Stimulated activated CD8-positive, alpha-beta memory T cell treated with anti-CD3 and anti-CD28 coated beads, Interleukin-4, amount 100 ng/mL, for 1 hour (primary cell): ENCODE data around the gene MAP4K2.
"Not testable (repeated sequence)": the region's sequence is repeated elsewhere in the genome, so short reads cannot be mapped to it uniquely, and the experiment has no call there.

Experiments used
- DNase-seq, 2 donors: peaks; one replicate each; pipeline ENCODE4 v3.0.0-alpha.2; 2020; ENCODE audit warnings: low read depth in 2 of 2, low spot score in 1 of 2

The MAP4K2 gene

DNA sequence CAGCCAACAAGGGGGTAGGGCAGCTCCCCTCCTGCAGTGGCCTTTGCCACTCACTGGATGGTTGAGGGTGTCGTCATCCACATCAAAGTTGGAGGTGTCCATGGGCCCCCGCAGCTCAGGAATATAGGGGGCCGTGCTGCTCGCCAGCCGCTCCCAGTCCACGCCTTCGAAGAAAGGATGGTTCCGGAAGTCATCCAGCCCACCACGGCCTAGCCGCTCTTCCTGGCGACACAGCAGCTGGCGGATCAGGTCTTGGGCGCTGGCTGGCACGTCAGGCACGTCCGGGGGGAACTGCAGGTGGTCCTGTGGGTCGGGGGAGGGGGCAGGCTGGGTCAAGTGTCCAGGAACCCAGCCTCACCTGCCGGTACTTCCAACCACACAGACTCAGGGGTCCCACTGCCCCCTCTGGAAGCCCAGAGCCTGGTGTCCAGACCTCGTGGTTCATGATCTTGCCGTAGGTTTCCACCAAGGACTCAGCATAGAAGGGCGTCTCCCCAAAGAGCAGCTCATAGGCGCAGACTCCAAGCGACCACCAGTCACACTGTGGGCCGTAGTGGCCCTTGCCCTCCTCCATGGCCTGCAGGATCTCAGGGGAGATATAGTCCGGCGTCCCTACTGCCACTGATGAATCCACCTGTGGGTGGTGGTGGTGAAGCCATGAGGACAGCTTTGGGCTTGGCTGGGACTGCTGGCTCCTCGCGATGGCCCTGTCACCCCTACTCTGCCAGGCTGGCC lies 35.8 kb upstream of the MAP4K2 start:
- DNase-seq, result no peak

- no peak for DNase-seq
These were observed 34.9 kb upstream of the MAP4K2 start for GRCh38 chr11:64837887-64838351.

- DNase-seq, result no peak
These were observed 33.5 kb upstream of the MAP4K2 start for GRCh38 chr11:64836448-64837072.

DNA sequence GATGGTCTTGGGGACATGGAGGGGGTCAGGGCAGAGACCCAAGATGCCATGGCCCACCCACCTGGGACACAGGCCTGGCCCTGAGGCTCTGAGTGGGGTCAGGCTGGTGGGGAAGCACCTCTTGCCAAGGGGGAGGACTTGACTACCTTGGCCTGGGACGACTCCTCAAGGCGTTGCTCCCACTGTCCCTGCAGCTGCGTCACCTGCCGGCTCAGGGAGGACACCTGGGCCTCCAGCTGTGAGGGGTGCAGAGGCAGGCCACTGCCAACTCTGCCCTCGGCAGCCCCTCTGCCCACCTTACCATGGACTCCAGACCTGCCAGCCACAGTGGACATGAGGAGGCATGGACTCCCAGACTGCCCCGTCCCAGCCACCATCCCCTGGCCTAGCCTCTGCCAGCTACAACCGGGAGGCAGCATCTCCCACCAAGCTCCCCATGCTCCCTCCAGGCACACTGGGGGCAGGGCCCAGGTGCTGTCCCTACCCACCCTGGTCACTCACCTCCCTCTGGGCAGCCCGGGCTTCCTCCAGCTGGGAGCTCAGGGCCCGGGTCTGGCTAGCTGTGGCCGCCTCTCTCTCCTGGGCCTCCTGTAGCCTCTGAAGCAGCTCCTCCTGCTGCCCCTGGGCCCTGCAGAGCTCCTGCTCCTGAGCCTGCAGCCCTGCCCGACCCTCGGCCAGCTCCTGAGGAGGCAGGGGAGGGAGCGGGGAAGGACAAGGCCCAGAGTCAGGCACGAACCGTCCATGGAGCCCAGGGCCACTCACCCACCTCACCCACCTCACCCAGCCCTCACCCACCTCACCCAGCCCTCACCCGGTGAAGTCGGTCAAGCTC lies 32.8 kb upstream of the MAP4K2 start:
- no peak for DNase-seq

DNA sequence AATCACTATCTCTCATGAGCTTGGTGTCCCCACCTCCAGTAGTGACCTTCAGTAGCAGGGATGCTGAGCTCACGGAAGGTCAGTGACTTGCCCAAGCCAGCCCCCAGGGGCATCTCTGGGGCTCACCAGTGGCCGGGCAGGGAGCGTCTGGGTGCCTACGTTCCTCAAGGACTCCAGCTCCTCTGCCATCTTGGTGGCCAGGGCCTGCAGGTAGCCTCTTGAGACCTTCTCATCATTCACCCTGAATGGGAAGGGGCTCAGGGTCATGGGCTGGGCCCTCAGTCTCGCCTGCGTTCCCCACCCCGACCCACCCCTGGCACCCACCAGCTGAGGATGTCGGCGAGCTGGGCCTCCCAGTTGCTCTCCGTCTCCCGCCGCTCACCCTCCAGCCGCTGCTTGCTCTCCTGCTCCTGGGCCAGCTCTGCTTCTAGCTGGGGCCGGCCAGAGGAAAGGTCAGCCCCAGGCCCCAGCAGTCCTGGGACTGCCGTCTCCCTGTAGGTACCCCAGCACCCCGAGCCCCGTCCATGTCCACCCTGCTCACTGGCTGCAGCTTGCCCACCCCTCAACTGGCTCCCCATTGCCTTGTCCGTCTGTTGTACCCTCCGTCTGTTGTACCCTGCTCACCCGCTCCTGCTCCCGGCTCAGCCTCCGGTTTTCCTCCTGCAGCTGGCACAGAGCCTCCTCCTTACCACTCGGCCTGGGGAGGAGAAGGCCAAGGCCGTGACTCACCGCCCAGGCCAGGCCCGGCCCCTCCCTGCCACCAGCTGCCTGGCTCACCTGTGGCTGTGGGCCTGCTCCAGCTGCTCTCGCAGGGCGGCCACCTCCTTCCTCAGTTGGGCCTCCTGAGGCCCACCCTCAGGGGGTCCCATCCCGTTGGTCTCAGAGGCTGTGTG lies 32.0 kb upstream of the MAP4K2 start:
- DNase-seq, result no peak

GRCh38 chr11:64834031-64834722 lies 31.2 kb upstream of the MAP4K2 start:
- no peak for DNase-seq

DNA sequence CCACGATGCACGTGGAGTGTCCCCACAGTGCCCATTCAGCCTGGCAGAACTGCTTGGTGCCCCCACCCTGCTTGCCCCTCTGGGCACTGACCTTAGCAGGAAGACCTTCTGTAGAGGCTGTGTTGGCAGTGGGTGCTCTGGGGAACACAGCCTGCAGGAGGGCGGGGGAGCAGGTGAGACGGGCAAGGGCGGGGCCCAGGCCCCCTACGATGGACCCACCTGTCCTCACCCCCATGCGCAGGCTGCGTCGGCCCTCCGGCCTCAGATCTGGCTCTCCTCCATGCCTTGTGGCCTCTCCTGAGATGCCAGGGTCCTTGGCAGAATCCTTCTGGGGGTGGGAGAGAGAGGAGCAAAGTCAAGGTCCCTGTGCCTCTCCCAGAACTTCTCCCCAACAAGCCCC lies 30.5 kb upstream of the MAP4K2 start:
- no peak for DNase-seq

GRCh38 chr11:64833198-64833502 lies 30.1 kb upstream of the MAP4K2 start:
- no peak for DNase-seq

- DNase-seq, result no peak
These were observed 29.6 kb upstream of the MAP4K2 start for GRCh38 chr11:64832467-64833197.

DNA sequence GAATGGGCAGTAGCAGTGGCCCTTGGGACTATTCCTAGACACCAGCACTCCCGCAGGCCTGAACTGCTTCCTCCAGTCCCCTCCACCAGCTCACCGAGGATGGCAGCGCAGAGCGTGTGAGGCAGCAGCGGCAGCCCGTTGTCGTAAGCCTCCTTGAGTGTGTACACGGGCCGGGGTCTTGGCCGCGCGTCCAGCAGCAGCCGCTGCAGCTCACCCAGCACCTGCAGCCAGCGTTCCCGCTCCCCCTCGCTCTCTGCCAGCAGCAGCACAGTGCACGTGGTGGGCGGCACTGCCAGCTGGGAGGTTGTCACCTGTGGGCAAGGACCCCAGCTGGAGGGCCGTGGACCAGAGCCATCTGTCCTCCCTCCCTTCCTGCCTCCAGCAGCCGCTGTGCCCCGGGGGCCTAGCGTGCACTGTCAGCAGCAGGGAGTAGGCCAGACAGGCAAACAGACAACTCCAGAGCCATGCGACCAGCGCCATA lies 28.4 kb upstream of the MAP4K2 start:
- no peak for DNase-seq

DNA sequence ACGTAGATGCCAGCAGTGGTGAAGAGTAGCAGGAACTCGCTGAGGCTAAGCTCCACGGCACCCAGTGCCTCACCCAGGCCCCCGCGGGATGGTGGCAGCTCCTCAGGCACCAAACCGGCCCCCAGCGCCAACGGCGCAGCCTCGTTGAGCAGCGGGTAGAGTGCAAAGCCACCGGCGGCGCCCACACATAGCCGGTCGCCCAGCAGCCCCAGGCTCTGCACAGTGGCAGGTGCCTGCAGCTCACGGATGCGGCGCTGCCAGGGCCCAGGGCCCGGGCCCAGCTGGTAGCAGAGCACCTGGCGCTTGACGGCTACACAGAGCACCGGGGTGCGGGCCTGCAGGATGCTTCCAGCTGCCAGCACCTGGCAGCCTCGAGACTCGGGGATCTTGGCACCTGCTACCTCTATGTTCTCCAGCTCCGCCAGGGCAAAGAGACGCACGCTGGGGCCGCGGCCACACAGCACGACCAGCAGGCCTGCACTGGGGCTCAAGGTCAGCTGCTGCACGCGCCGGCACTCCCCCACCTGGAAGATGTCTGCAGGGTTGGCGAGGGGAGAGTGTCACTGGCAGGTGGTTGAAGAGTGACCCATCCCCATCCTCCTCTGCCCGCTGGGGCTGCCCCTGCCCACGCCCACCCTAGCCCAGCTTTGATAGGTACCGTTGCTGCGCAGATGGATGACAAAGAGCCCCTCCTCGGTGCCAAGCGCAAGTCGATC lies 26.7 kb upstream of the MAP4K2 start:
- DNase-seq, result no peak

GRCh38 chr11:64827451-64827839 lies 24.4 kb upstream of the MAP4K2 start:
- no peak for DNase-seq

DNA sequence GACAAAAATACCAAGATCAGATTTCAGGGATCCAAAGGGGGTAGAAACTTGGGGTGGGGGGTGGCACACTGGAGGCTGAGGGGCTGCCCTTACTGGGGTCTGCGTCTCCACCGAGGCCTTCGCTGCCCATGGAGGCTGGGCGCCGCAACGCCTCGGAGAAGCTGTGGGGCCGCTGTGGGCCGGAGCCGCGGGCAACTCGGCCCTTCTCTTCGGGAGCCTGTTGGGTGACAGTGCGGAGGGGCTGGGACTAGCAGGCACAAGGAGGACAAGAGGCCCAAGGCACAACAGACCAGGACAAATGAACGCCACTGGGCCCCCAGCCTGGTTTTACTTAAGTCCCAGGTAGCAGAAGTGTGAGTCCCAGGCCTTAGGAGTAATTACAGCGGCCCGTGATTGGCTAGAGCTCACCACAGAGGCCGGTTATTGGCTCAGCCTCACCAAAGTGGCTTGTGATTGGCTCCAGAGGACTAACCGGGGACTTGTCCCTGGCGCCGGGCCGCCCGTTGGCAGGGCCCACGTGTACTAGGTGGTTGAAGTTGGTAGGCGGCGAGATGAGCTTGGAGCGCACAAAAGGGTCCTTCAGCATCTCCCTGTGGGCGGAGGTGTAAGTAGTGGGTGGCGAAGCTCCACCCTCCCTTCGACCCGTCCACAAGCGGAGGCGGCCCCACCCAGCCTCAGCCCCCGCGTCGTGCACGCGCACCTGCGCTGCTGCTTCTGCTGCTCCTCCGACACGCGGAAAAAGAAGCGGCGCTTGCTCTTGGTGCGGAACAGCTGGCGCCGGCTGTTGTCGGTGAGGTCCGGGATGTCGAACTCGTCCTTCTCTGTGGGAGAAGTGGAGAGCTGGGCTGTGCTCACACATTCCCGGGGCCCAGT lies 23.8 kb upstream of the MAP4K2 start:
- DNase-seq, result no peak

GRCh38 chr11:64826062-64826461 lies 23.0 kb upstream of the MAP4K2 start:
- no peak for DNase-seq

DNA sequence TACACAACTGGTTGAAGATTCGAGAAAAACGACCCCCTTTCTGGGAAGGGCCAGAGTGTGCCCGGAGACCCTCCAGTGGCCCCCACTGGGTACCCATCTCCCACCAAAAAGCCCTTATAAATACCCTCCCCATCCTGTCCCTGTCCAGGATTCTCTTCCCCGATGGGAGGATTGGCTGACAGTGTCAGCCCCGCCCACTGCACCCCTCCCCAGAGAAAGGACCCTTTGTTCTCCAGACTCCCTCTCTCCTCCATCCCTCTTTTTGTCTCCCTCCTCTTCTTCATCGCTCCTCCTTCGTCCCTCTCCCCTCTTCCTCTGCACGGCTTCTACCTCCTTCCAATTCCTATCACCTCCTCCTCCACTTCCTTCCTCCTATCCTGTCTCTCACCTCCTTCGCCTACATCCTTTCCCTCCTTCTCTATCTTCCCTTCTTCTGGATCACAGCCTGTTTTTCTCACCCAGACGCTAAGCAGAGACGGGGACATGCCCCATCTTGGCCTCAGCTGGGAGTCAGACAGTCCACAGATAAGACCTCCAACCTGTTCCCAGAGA lies 20.6 kb upstream of the MAP4K2 start:
- no peak for DNase-seq

- DNase-seq, result no peak
These were observed 14.5 kb upstream of the MAP4K2 start for GRCh38 chr11:64817476-64817875.

- DNase-seq, result not testable (repeated sequence)
These were observed 12.4 kb upstream of the MAP4K2 start for GRCh38 chr11:64815433-64815832.

- DNase-seq, result no peak
These were observed 11.7 kb upstream of the MAP4K2 start for GRCh38 chr11:64814712-64815187.
